ENCODE measurements around the gene CORO7. TPM values are rescaled to one million over a fixed set of nuclear protein-coding genes. Genes with fewer than 3 reads are reported as not detected.

Gene CORO7
- total and polyA plus RNA-seq, 9 of the 15 experiments (the other 6 are each of a cell fraction or from before 2014, with no cell fraction given), result 0.45 to 77.2 (median 18.7) TPM

DNA sequence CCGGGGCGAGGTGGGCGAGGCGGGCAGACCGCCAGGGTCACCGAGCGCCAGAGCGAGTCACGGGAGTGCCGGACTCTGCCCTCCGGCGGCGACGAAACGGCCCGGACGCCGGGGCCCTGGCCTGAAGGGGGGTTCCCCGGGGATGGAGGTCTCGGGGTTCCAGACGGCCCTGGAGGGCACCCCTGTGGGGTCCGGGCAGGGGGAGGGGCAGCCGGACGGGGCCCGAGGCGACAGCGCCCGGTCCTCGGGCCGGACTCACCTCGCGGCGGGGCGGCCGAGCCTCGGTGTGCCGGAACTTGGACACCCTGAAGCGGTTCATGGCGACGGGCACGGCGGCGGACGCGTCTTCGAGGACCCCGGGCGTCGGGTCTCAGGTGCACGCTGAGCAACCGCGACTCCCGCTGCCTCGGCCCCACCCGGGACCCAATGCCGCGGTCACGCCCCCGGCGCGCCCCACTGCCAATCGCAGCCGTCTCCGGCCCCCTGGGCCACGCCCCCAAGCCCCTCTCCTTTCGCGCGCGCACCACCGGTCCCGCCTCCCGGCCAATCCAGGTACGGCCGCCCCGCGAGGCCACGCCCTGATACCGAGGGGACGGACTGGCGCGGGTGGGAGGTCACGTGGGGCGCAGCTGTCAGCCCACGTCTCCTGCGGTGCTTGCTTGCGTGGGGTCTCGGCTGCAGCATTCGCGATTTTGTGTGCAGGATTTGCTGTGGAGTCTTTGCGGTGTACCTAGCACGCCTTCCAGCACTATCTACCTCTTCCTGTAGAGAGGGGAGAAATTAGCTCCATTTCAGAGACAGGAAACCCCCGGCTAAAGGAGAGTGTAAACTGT is at the start of gene CORO7 (continued):
- TF ChIP-seq PHB (CRISPR knock-in tag; IDR thresholded peaks at IDR 0.05), result 0 out of 2 replicates have a peak, but pooled peaks have one; percentile 25
- no peak for TF ChIP-seq HDAC6 (IDR thresholded peaks at IDR 0.05; ENCODE audit: low read depth, low read length)
- no peak for TF ChIP-seq BRCA1 (IDR thresholded peaks at IDR 0.05)
- 0 out of 2 replicates have a peak, but pooled peaks have one; percentile 70 for TF ChIP-seq BRCA1 (CRISPR knock-in tag; IDR thresholded peaks at IDR 0.05)
- no peak for TF ChIP-seq BACH1 (tag; IDR thresholded peaks at IDR 0.05)
- TF ChIP-seq ZNF239 (CRISPR knock-in tag; IDR thresholded peaks at IDR 0.05), result no peak
- peak; percentile 3; the same call in 1 of the 2 replicates for TF ChIP-seq ZFX (CRISPR knock-in tag; IDR thresholded peaks at IDR 0.05)
- TF ChIP-seq NR2C2 (CRISPR knock-in tag; IDR thresholded peaks at IDR 0.05), result 0 out of 2 replicates have a peak, but pooled peaks have one; percentile 2
- TF ChIP-seq NR2C2 (tag; IDR thresholded peaks at IDR 0.05), result peak; percentile 62; the same call in 1 of the 2 replicates
- no peak for TF ChIP-seq ZNF384 (IDR thresholded peaks at IDR 0.05; ENCODE audit: low read depth, low read length)
- TF ChIP-seq KAT7 (CRISPR knock-in tag; IDR thresholded peaks at IDR 0.05; ENCODE audit: borderline replicate concordance), result peak; percentile 51; the same call in 1 of the 2 replicates
- TF ChIP-seq KLF1 (tag; IDR thresholded peaks at IDR 0.05), result peak; percentile 15; the same call in 1 of the 2 replicates
- peak; percentile 34; the same call in 1 of the 2 replicates for TF ChIP-seq NR3C1 (CRISPR knock-in tag; IDR thresholded peaks at IDR 0.05)
- TF ChIP-seq, protein P1, sequence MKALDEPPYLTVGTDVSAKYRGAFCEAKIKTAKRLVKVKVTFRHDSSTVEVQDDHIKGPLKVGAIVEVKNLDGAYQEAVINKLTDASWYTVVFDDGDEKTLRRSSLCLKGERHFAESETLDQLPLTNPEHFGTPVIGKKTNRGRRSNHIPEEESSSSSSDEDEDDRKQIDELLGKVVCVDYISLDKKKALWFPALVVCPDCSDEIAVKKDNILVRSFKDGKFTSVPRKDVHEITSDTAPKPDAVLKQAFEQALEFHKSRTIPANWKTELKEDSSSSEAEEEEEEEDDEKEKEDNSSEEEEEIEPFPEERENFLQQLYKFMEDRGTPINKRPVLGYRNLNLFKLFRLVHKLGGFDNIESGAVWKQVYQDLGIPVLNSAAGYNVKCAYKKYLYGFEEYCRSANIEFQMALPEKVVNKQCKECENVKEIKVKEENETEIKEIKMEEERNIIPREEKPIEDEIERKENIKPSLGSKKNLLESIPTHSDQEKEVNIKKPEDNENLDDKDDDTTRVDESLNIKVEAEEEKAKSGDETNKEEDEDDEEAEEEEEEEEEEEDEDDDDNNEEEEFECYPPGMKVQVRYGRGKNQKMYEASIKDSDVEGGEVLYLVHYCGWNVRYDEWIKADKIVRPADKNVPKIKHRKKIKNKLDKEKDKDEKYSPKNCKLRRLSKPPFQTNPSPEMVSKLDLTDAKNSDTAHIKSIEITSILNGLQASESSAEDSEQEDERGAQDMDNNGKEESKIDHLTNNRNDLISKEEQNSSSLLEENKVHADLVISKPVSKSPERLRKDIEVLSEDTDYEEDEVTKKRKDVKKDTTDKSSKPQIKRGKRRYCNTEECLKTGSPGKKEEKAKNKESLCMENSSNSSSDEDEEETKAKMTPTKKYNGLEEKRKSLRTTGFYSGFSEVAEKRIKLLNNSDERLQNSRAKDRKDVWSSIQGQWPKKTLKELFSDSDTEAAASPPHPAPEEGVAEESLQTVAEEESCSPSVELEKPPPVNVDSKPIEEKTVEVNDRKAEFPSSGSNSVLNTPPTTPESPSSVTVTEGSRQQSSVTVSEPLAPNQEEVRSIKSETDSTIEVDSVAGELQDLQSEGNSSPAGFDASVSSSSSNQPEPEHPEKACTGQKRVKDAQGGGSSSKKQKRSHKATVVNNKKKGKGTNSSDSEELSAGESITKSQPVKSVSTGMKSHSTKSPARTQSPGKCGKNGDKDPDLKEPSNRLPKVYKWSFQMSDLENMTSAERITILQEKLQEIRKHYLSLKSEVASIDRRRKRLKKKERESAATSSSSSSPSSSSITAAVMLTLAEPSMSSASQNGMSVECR (CRISPR knock-in tag; IDR thresholded peaks at IDR 0.05), result peak; percentile 61; the same call in 1 of the 2 replicates
- peak; percentile 82 for TF ChIP-seq ZBTB7A (IDR thresholded peaks at IDR 0.05; ENCODE audit: borderline replicate concordance, control insufficient read depth, low read depth, low read length)
- no peak for TF ChIP-seq PHF20 (IDR thresholded peaks at IDR 0.05; ENCODE audit: partially characterized antibody)
- peak; percentile 74 for TF ChIP-seq EGR1 (conservative IDR thresholded peaks at IDR 0.05)
- TF ChIP-seq ZNF282 (CRISPR knock-in tag; IDR thresholded peaks at IDR 0.05), result 0 out of 2 replicates have a peak, but pooled peaks have one; percentile 79
- TF ChIP-seq POLR2AphosphoS5 (IDR thresholded peaks at IDR 0.05; ENCODE audit: control insufficient read depth, insufficient read depth, low read depth, low read length), result peak; percentile 38; the same call in 1 of the 2 replicates
- TF ChIP-seq, protein P2, sequence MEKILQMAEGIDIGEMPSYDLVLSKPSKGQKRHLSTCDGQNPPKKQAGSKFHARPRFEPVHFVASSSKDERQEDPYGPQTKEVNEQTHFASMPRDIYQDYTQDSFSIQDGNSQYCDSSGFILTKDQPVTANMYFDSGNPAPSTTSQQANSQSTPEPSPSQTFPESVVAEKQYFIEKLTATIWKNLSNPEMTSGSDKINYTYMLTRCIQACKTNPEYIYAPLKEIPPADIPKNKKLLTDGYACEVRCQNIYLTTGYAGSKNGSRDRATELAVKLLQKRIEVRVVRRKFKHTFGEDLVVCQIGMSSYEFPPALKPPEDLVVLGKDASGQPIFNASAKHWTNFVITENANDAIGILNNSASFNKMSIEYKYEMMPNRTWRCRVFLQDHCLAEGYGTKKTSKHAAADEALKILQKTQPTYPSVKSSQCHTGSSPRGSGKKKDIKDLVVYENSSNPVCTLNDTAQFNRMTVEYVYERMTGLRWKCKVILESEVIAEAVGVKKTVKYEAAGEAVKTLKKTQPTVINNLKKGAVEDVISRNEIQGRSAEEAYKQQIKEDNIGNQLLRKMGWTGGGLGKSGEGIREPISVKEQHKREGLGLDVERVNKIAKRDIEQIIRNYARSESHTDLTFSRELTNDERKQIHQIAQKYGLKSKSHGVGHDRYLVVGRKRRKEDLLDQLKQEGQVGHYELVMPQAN (IDR thresholded peaks at IDR 0.05; ENCODE audit: borderline replicate concordance), result peak; percentile 69; the same call in 1 of the 2 replicates

Measured in K562 (cell line).